ENCODE results near the gene DNTTIP2. TPM values are rescaled to one million over a fixed set of nuclear protein-coding genes. Genes with fewer than 3 reads are reported as not detected.
"Not testable (repeated sequence)": the region's sequence is repeated elsewhere in the genome, so short reads cannot be mapped to it uniquely, and the experiment has no call there.

DNTTIP2 gene
- total RNA-seq, 2 donors from 2014 or later, result 62.9 to 79.5 TPM

GRCh38 chr1:93840956-93841482, 38.0 kb downstream of the DNTTIP2 start:
- Mint-ChIP-seq H3K36me3 (ENCODE audit: low read depth) (no peaks in the 10 kb centered on the region), H3K27me3 (no peaks in the 10 kb centered on the region), H3K4me3 (no peak overlapping the region), H3K4me1 (peaks cover 7% of the 10 kb centered on the region), H3K9me3 (no peaks in the 10 kb centered on the region), H3K27ac (no peak overlapping the region)
- no peak for ATAC-seq (replicated peaks)

GRCh38 chr1:93839753-93840152, 39.3 kb downstream of the DNTTIP2 start:
- Mint-ChIP-seq H3K4me3 (no peak overlapping the region), H3K27ac (no peak overlapping the region)

GRCh38 chr1:93839307-93839706, 39.7 kb downstream of the DNTTIP2 start:
- Mint-ChIP-seq H3K4me3 (no peak overlapping the region), H3K9me3 (no peaks in the 10 kb centered on the region), H3K27ac (no peak overlapping the region), H3K4me1 (no peaks in the 10 kb centered on the region), H3K36me3 (ENCODE audit: low read depth) (no peaks in the 10 kb centered on the region), H3K27me3 (no peaks in the 10 kb centered on the region)
- peak; percentile 91 for ATAC-seq (replicated peaks)

More at GRCh38 chr1:93839753-93840152, 39.3 kb downstream of the DNTTIP2 start:
- peak; percentile 54 for ATAC-seq (replicated peaks)
- Mint-ChIP-seq H3K9me3 (no peaks in the 10 kb centered on the region), H3K36me3 (ENCODE audit: low read depth) (no peaks in the 10 kb centered on the region), H3K27me3 (no peaks in the 10 kb centered on the region), H3K4me1 (no peaks in the 10 kb centered on the region)

- no peak overlapping the region for H3K27ac Mint-ChIP-seq
- H3K4me3 Mint-ChIP-seq, result no peak overlapping the region
- H3K36me3 Mint-ChIP-seq (ENCODE audit: low read depth), result no peaks in the 10 kb centered on the region
- no peak for ATAC-seq (replicated peaks)
- H3K9me3 Mint-ChIP-seq, result no peaks in the 10 kb centered on the region
- H3K27me3 Mint-ChIP-seq, result no peaks in the 10 kb centered on the region
- H3K4me1 Mint-ChIP-seq, result no peaks in the 10 kb centered on the region
Measured at GRCh38 chr1:93837961-93838360, 41.0 kb downstream of the DNTTIP2 start.

GRCh38 chr1:93833293-93833692, 45.7 kb downstream of the DNTTIP2 start:
- not testable (repeated sequence) for H3K27ac Mint-ChIP-seq; H3K4me1 Mint-ChIP-seq; H3K27me3 Mint-ChIP-seq; ATAC-seq (replicated peaks); H3K36me3 Mint-ChIP-seq (ENCODE audit: low read depth); H3K9me3 Mint-ChIP-seq; H3K4me3 Mint-ChIP-seq

GRCh38 chr1:93829061-93829460, 49.9 kb downstream of the DNTTIP2 start:
- no peak for ATAC-seq (replicated peaks)
- H3K27me3 Mint-ChIP-seq, result no peaks in the 10 kb centered on the region
- H3K27ac Mint-ChIP-seq, result no peak overlapping the region
- H3K9me3 Mint-ChIP-seq, result peaks cover 3% of the 10 kb centered on the region
- H3K4me3 Mint-ChIP-seq, result no peak overlapping the region
- H3K4me1 Mint-ChIP-seq, result no peaks in the 10 kb centered on the region
- no peaks in the 10 kb centered on the region for H3K36me3 Mint-ChIP-seq (ENCODE audit: low read depth)

GRCh38 chr1:93828367-93828755, 50.6 kb downstream of the DNTTIP2 start:
- Mint-ChIP-seq H3K27me3 (no peaks in the 10 kb centered on the region), H3K9me3 (peaks cover 3% of the 10 kb centered on the region), H3K4me1 (no peaks in the 10 kb centered on the region), H3K27ac (no peak overlapping the region), H3K36me3 (ENCODE audit: low read depth) (no peaks in the 10 kb centered on the region), H3K4me3 (no peak overlapping the region)
- no peak for ATAC-seq (replicated peaks)

GRCh38 chr1:93827633-93828366, 51.2 kb downstream of the DNTTIP2 start:
- H3K27me3 Mint-ChIP-seq, result no peaks in the 10 kb centered on the region
- H3K4me1 Mint-ChIP-seq, result no peaks in the 10 kb centered on the region
- no peak overlapping the region for H3K4me3 Mint-ChIP-seq
- no peaks in the 10 kb centered on the region for H3K36me3 Mint-ChIP-seq (ENCODE audit: low read depth)
- H3K27ac Mint-ChIP-seq, result no peak overlapping the region
- H3K9me3 Mint-ChIP-seq, result peaks cover 3% of the 10 kb centered on the region
- ATAC-seq (replicated peaks), result no peak

- H3K4me3 Mint-ChIP-seq, result no peak overlapping the region
- H3K27me3 Mint-ChIP-seq, result no peaks in the 10 kb centered on the region
- no peak for ATAC-seq (replicated peaks)
- H3K36me3 Mint-ChIP-seq (ENCODE audit: low read depth), result no peaks in the 10 kb centered on the region
- no peaks in the 10 kb centered on the region for H3K4me1 Mint-ChIP-seq
- no peak overlapping the region for H3K27ac Mint-ChIP-seq
- peaks cover 3% of the 10 kb centered on the region for H3K9me3 Mint-ChIP-seq
Measured at GRCh38 chr1:93827128-93827527, 51.9 kb downstream of the DNTTIP2 start.

- no peak overlapping the region for H3K27ac Mint-ChIP-seq
- H3K9me3 Mint-ChIP-seq, result no peaks in the 10 kb centered on the region
- H3K4me3 Mint-ChIP-seq, result no peak overlapping the region
- no peak for ATAC-seq (replicated peaks)
- no peaks in the 10 kb centered on the region for H3K4me1 Mint-ChIP-seq
- no peaks in the 10 kb centered on the region for H3K27me3 Mint-ChIP-seq
- H3K36me3 Mint-ChIP-seq (ENCODE audit: low read depth), result no peaks in the 10 kb centered on the region
Measured at GRCh38 chr1:93824834-93825233, 54.2 kb downstream of the DNTTIP2 start.

- peak; percentile 58 for ATAC-seq (replicated peaks)
- no peaks in the 10 kb centered on the region for H3K9me3 Mint-ChIP-seq
- no peaks in the 10 kb centered on the region for H3K27me3 Mint-ChIP-seq
- H3K4me3 Mint-ChIP-seq, result no peak overlapping the region
- H3K36me3 Mint-ChIP-seq (ENCODE audit: low read depth), result no peaks in the 10 kb centered on the region
- peaks cover 9% of the 10 kb centered on the region for H3K4me1 Mint-ChIP-seq
- H3K27ac Mint-ChIP-seq, result no peak overlapping the region
Measured at GRCh38 chr1:93822730-93823425, 56.1 kb downstream of the DNTTIP2 start.

GRCh38 chr1:93821423-93822144, 57.4 kb downstream of the DNTTIP2 start:
- ATAC-seq (replicated peaks), result no peak
- Mint-ChIP-seq H3K27ac (no peak overlapping the region), H3K4me1 (peaks cover 20% of the 10 kb centered on the region), H3K36me3 (ENCODE audit: low read depth) (no peaks in the 10 kb centered on the region), H3K9me3 (no peaks in the 10 kb centered on the region), H3K4me3 (no peak overlapping the region), H3K27me3 (no peaks in the 10 kb centered on the region)

- H3K27me3 Mint-ChIP-seq, result no peaks in the 10 kb centered on the region
- no peaks in the 10 kb centered on the region for H3K36me3 Mint-ChIP-seq (ENCODE audit: low read depth)
Measured at GRCh38 chr1:93820554-93821422, 58.2 kb downstream of the DNTTIP2 start.

GRCh38 chr1:93818570-93818959, 60.4 kb downstream of the DNTTIP2 start:
- H3K27ac Mint-ChIP-seq, result peak overlapping the region; percentile 52
- no peaks in the 10 kb centered on the region for H3K36me3 Mint-ChIP-seq (ENCODE audit: low read depth)
- peaks cover 20% of the 10 kb centered on the region for H3K4me1 Mint-ChIP-seq
- peak; percentile 57 for ATAC-seq (replicated peaks)
- H3K9me3 Mint-ChIP-seq, result no peaks in the 10 kb centered on the region
- peak overlapping the region; percentile 47 for H3K4me3 Mint-ChIP-seq
- H3K27me3 Mint-ChIP-seq, result no peaks in the 10 kb centered on the region

More at GRCh38 chr1:93820554-93821422, 58.2 kb downstream of the DNTTIP2 start:
- peaks cover 20% of the 10 kb centered on the region for H3K4me1 Mint-ChIP-seq
- H3K27ac Mint-ChIP-seq, result no peak overlapping the region
- no peak for ATAC-seq (replicated peaks)
- H3K9me3 Mint-ChIP-seq, result no peaks in the 10 kb centered on the region
- H3K4me3 Mint-ChIP-seq, result no peak overlapping the region
